22Rv1 (cell line): Measurements from ENCODE around the gene ACACB.
A peak's percentile ranks its signal among the peaks of the same experiment; 100 is the strongest.

Experiments
- CTCF ChIP-seq: fragments of 450-650 bp; IDR thresholded peaks from 2 replicates; pipeline ENCODE4 v1.5.1; 2017; ENCODE audit warnings: mild to moderate bottlenecking
- ZFX ChIP-seq: fragments of 450-650 bp; IDR thresholded peaks from 2 replicates; pipeline ENCODE4 v1.6.1; 2017; ENCODE audit warnings: antibody characterized with exemption, borderline replicate concordance

- TF ChIP-seq CTCF (peak; percentile 90), ZFX (no peak)
These were observed 18.0 kb downstream of the ACACB start for GRCh38 chr12:109134186-109134917.
